GM18909 (cell line): ENCODE measurements around the gene S100A8.

Experiments
- ATAC-seq: cut with Tn5 transposase; IDR thresholded peaks from one replicate; pipeline ENCODE4 v1.9.1; 2021; ENCODE audit warnings: mild to moderate bottlenecking; ENCODE audit not compliant: unreplicated experiment, poor library complexity

Gene S100A8

GRCh38 chr1:153393926-153394325 lies 3.1 kb upstream of the S100A8 start:
- ATAC-seq: no peak

DNA sequence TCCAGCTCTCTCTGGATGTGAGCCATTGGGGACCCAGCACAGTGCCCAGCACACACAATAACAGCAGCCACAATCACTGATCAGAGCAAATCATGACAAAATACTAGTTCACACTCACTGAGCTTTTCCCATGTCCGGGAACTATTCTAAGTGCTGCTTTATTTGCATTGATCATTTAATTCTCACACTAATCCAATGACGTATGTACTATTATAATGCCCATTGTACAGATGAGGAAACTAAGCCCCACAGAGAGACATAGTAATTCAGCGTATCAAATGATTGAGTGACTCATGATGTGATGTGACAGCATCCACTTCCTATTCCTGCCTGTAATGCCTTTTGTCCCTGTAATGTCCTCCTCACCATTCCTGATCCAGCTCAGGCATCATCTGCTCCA lies 1.9 kb upstream of the S100A8 start:
- ATAC-seq: no peak

- no peak for ATAC-seq
Observed at GRCh38 chr1:153392258-153392657, 1.4 kb upstream of the S100A8 start.

- no peak for ATAC-seq
Observed at GRCh38 chr1:153389973-153390879, 647 bp downstream of the S100A8 start.

DNA sequence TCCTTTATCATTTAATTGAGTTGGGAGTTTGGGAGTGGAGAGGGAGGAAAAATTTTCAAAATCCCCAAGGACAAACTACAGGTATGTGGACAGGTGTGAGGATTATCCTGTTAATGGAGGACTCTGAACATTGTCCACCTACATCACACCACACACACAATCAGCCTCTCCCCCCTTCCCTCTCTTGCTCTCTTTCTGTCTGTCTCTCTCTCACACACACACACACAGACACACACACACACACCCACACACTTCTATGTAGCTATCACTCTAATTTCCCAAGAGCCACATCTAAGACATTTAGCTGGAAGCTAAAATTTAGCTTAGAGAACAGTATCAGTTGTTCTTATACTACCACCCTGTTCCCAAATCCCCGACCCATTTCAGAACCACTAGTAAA lies 1.5 kb downstream of the S100A8 start:
- ATAC-seq: no peak

- ATAC-seq: no peak
Observed at GRCh38 chr1:153387785-153388184, 3.1 kb downstream of the S100A8 start.

- ATAC-seq: no peak
Observed at GRCh38 chr1:153387001-153387400, 3.9 kb downstream of the S100A8 start.

GRCh38 chr1:153386500-153386901 lies 4.4 kb downstream of the S100A8 start:
- ATAC-seq: no peak

- ATAC-seq: no peak
Observed at GRCh38 chr1:153384958-153385580, 5.8 kb downstream of the S100A8 start.

- ATAC-seq: no peak
Observed at GRCh38 chr1:153380711-153381110, 10.2 kb downstream of the S100A8 start.

- ATAC-seq: no peak
Observed at GRCh38 chr1:153379591-153379990, 11.3 kb downstream of the S100A8 start.

GRCh38 chr1:153375511-153375910 lies 15.4 kb downstream of the S100A8 start, which contains the start of gene S100A12:
Gene S100A12, minus strand, starts transcription at chr1:153375621. Its CDS starts 1,029 bp downstream, at chr1:153374592.
- no peak for ATAC-seq

- ATAC-seq: no peak
Observed at GRCh38 chr1:153374071-153374470, 16.8 kb downstream of the S100A8 start.

- ATAC-seq: no peak
Observed at GRCh38 chr1:153372571-153372970, 18.3 kb downstream of the S100A8 start.

DNA sequence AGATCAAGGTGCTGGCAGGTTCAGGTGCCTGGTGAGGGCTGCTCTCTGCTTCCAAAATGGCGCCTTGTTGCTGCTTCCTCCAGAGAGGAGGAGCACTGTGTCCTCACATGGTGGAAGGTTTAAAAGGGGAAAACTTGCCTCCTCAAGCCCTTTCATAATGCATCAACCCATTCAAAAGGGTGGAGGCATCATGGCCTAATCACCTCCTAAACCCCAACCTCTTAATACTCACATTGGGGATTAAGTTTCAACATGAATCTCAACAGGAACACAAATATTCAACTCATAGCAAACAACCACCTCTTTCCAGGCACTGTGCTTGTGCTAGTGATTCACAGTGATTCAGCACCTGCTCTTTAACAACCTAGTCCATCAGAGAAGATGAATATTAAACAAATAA lies 19.6 kb downstream of the S100A8 start:
- ATAC-seq: no peak

GRCh38 chr1:153370146-153370545 lies 20.7 kb downstream of the S100A8 start:
- no peak for ATAC-seq

GRCh38 chr1:153368495-153368894 lies 22.4 kb downstream of the S100A8 start:
- ATAC-seq: no peak

DNA sequence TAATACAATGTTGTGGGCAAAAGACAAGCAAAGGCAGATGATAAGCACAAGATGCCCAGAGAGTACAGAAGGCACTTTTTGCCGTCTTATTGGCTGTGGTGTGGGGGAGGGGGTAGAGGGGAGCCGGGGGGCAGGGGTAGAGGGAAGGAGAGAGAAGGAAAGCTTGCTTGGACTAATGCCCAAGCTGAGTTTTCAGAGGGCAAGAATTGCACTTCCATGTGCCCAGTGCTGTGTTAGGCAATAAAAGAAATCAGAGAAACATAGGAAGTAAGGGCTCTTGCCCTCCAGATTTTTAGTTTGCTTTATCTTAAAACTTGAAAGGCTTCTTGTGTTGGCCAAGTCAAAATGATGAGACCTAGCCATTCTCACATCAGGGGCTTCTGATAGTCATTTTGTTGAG lies 23.8 kb downstream of the S100A8 start:
- no peak for ATAC-seq

DNA sequence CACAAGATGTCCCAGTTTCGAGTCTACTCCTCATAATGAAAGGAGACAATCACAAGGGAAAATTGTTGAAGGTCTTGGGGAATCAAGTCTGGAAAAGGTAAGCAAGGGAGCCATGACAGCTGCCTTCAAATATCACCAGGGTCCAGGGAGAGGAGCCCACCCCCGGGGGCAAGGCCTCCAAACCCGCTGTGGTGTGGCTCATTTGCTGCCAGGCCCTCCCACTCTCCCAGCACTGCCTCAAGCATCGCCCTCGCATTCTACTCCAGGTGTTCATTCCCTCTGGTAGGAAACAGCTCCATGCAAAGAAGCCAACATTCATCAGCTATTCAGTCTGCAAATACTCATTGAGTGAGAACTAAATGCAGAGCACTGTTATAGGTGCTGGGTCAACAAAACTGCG lies 24.6 kb downstream of the S100A8 start:
- ATAC-seq: no peak

DNA sequence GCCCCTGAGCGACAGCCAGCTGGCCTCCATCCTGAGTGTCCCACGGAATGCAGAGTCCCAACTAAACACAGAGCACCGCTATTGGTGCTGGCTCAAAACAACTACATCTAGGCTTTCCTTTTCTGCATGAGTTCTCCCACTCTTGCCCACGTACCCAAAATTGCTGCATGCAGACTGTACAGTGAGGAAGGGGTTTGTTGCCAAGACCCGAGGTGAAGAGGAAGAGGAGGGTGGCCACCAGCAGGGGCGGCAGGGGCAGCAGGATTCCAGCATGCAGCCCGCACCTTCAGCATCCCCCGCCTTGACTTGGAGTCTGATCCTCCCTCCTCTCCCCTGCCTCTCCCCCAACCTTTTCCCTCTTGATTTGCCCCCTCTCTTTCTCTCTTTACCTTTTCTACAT lies 25.2 kb downstream of the S100A8 start:
- ATAC-seq: no peak

DNA sequence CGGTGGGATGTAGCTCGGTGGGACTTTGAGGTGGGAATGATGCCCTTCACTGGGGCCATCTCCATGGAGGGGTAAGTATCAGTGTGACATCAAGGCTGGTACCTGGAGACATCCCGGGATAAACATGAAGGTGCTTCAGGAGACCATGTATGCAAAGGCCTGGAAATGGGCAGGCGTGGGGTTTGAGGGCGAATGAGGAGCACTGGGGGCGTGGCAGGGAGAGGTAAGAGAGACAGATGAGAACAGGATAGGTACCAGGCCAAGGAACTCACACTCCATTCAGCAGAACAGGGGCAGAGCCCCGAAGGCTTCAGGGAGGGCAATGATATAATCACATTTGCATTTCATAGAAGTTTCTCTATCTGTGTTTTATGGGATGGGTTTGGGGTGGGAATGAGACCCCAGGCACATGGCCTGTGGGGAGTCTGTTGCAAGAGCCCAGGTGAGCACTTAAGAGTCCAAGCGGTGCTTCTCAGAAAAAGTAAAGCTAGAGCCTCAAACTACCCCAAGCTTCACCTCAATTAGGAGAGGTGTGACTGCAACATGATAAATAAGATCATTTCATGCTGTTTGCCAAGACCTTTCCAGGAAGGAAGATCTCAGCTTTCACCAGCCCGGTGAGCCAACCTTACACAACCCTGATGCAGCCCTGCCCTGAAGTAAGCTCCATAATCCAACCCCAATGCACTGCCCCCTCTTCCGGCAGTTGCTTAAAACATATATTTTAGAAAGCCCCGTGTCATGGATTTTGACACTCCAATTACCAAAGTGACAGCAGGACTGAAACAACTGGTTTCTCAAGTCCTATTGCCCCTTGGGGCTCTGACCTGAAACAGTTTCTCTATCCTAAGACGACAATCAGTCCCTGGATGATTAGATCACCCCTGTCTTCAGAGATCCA lies 25.9 kb downstream of the S100A8 start:
- no peak for ATAC-seq
